ENCODE results near the gene MOGAT2.
A peak's percentile ranks its signal among the peaks of the same experiment; 100 is the strongest.

Gene MOGAT2

DNA sequence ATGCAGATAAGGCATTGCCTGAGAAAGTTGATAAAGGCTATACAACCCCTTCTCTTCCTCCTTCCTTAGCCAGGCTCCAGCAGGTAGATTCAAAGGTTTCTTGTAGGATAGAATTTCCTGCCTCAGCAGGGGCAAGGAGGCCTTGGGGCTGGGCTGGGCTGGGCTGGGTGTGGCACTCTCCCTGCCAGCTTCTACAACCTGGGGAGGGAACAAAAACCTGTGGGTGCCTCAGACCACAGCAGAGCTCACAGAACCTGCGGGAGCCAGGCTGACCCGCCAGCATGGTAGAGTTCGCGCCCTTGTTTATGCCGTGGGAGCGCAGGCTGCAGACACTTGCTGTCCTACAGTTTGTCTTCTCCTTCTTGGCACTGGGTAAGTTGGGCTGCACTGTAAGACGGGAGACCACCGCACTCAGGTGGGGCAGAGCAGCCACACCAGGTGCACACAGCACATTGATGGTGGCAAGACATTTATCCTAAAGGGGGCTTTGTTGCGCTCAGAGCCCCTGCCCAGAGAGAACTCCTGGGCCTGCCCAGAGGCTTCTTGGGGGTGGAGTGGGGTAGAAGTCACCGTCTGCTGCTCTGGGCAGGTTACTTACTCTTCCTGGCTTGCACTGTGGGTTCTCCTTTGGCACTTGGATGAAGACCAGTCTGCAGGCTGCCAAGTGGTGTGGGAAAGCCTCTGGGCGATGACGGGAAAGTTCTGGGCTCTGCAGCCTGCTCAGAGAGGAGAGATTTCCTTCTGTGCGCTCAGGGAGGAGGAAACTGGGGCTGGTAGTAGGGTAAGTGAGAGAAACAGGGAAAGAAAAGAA, at the start of gene MOGAT2:
Gene MOGAT2 (plus strand): TSS at position 231 of the 811 bp plus-strand sequence. CDS start 51 bp downstream, at position 282.
- Mint-ChIP-seq H3K27me3 (ENCODE audit: low read depth) (peaks cover 4% of the 10 kb centered on the region), H3K4me3 (no peak within 1 kb of the TSS), H3K27ac (peak within 1 kb of the TSS in 1 of 3 experiments; percentile 0), H3K4me1 (peaks cover 9% of the 10 kb centered on the region), H3K9me3 (no peaks in the 10 kb centered on the region), H3K36me3 (ENCODE audit: low read depth) (no peaks in the 10 kb centered on the region)
- TF ChIP-seq, protein P1, sequence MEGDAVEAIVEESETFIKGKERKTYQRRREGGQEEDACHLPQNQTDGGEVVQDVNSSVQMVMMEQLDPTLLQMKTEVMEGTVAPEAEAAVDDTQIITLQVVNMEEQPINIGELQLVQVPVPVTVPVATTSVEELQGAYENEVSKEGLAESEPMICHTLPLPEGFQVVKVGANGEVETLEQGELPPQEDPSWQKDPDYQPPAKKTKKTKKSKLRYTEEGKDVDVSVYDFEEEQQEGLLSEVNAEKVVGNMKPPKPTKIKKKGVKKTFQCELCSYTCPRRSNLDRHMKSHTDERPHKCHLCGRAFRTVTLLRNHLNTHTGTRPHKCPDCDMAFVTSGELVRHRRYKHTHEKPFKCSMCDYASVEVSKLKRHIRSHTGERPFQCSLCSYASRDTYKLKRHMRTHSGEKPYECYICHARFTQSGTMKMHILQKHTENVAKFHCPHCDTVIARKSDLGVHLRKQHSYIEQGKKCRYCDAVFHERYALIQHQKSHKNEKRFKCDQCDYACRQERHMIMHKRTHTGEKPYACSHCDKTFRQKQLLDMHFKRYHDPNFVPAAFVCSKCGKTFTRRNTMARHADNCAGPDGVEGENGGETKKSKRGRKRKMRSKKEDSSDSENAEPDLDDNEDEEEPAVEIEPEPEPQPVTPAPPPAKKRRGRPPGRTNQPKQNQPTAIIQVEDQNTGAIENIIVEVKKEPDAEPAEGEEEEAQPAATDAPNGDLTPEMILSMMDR (IDR thresholded peaks at IDR 0.05; ENCODE audit: unreplicated experiment in 3 of 3): no peak

DNA sequence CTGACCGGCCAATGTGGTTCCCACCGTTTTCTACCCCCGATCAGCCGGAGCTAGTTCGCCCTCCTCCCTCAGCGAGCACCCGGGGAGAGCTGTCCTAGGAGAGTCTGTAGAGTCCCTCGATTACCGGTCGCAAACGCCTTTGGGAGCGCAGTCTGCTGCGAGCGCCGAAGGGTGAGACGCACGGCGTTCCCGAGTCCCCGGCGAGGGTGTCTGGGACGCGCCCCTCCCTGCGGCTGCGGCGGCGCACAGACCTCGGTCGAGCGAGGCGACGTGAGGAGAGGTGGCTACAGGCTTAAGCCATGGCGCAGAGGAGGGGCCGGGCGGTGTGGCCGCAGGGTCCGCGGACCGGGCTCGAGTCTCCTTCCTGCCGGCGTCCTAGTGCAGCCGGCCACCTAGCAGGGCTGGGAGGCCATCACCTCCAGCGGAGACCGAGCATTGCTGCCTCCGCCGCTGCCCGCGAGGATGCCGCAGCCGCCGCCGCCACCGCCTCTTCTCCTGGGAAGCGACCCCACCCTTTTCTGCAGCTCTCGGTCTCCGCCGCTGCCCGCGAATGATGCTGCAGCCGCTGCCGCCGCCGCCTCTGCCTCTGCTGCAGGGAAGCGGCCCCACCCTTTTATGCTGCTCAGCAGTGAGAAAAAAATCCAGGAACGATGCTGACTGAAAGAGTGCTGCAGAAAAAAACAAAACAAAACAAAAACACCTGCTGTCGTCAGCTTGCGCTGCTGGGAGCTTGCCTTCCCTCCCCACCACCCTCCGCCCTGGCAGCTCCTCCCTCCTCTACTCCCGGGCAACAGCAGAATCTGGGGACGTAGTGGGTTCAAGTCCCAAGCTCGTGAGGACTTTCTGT, 49.0 kb upstream of the MOGAT2 start, which contains the start of gene MAP6:
Gene MAP6 (minus strand): TSS at position 588 of the 847 bp plus-strand sequence. CDS start 669 bp downstream, outside the sequence.
- Mint-ChIP-seq H3K36me3 (ENCODE audit: low read depth) (no peaks in the 10 kb centered on the region), H3K4me1 (peaks cover 14% of the 10 kb centered on the region), H3K9me3 (peaks cover 4% of the 10 kb centered on the region), H3K27ac (peak within 1 kb of the TSS in 1 of 3 experiments; percentile 44), H3K27me3 (ENCODE audit: low read depth) (peaks cover 80% of the 10 kb centered on the region), H3K4me3 (peak within 1 kb of the TSS; percentile 84 to 92 (median 90))
- TF ChIP-seq, protein P1 (IDR thresholded peaks at IDR 0.05; ENCODE audit: unreplicated experiment in 3 of 3): peak in 2 of 3 experiments; percentile 11 to 17

DNA sequence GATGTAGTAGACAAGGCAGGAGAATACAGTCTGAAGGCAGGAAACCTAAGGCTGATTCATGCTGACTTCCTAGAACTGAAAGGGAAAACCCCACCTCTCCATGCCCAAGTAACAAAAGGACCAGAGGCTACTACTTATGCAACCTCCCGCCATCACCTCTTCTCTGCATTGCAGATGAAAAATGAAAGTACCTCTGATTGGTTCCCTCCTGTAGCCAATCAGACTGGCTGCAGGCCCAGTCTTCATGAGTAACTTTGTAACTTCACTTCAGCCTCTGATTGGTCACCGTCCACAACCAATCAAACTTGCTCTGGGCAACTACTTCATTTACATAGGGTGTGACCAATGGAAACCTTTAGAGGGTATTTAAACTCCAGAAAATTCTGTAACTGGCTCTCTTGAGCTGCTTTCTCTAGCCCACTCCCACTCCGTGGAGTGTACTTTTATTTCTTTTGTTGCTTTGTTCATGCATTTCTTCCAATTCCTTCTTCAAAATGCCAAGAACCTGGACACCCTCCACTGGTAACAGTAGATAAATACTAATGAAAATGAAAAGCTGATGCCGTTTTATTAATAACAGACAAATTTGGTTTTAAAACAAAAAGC, 43.6 kb upstream of the MOGAT2 start:
- H3K27ac Mint-ChIP-seq: no peak overlapping the region
- TF ChIP-seq, protein P1 (IDR thresholded peaks at IDR 0.05; ENCODE audit: unreplicated experiment in 3 of 3): no peak
- no peaks in the 10 kb centered on the region for H3K4me1 Mint-ChIP-seq
- peaks cover 84% of the 10 kb centered on the region for H3K27me3 Mint-ChIP-seq (ENCODE audit: low read depth)
- peaks cover 11% of the 10 kb centered on the region for H3K9me3 Mint-ChIP-seq
- H3K36me3 Mint-ChIP-seq (ENCODE audit: low read depth): no peaks in the 10 kb centered on the region
- H3K4me3 Mint-ChIP-seq: no peak overlapping the region

DNA sequence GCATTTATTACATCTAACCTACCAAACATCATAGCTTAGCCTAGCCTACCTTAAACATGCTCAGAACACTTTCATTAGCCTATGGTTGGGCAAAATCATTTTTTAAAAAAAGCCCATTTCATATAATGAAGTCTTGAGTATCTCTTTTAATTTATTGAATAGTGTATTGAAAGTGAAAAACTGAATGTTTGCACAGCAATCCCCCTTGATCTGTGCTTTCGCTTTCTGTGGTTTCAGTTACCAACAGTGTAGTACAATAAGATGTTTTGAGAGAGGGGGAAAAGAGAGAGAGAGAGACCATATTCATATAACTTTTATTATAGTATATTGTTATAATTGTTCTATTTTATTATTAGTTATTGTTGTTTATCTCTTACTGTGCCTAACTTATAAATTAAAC, 40.4 kb upstream of the MOGAT2 start:
- no peak overlapping the region for H3K27ac Mint-ChIP-seq
- no peak overlapping the region for H3K4me3 Mint-ChIP-seq
- H3K27me3 Mint-ChIP-seq (ENCODE audit: low read depth): peaks cover 64% of the 10 kb centered on the region
- TF ChIP-seq, protein P1 (IDR thresholded peaks at IDR 0.05; ENCODE audit: unreplicated experiment in 3 of 3): no peak
- H3K36me3 Mint-ChIP-seq (ENCODE audit: low read depth): no peaks in the 10 kb centered on the region
- H3K4me1 Mint-ChIP-seq: no peaks in the 10 kb centered on the region
- H3K9me3 Mint-ChIP-seq: peaks cover 12% of the 10 kb centered on the region

DNA sequence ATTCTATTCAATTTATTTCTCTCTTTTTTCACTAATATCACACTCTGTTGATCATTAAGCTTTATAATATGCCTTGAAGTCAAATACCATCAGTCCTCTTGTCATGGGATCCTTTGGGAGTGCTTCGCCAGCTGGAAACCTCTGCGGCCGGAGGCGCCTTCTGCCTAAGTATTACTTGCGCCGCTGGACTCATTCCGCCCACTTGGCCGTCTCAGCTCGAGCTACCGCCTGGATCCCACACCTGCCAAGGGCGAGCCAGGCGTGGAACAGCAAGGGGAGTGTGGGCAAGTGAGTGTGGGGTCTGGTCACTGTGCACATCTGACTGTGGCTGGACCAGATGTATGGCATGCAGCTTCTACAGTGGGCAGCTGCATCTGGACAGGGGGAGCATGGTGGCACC, 39.7 kb upstream of the MOGAT2 start:
- H3K9me3 Mint-ChIP-seq: peaks cover 13% of the 10 kb centered on the region
- H3K4me3 Mint-ChIP-seq: no peak overlapping the region
- TF ChIP-seq, protein P1 (IDR thresholded peaks at IDR 0.05; ENCODE audit: unreplicated experiment in 3 of 3): no peak
- H3K27me3 Mint-ChIP-seq (ENCODE audit: low read depth): peaks cover 64% of the 10 kb centered on the region
- no peaks in the 10 kb centered on the region for H3K36me3 Mint-ChIP-seq (ENCODE audit: low read depth)
- no peak overlapping the region for H3K27ac Mint-ChIP-seq
- H3K4me1 Mint-ChIP-seq: no peaks in the 10 kb centered on the region
